GM19328 (cell line): ENCODE results near the gene ST8SIA1.
"Not testable (repeated sequence)": the region's sequence is repeated elsewhere in the genome, so short reads cannot be mapped to it uniquely, and the experiment has no call there.

Experiments
- ATAC-seq: cut with Tn5 transposase; IDR thresholded peaks from one replicate; pipeline ENCODE4 v1.9.1; 2021; ENCODE audit warnings: mild to moderate bottlenecking, moderate library complexity; ENCODE audit not compliant: unreplicated experiment

The ST8SIA1 gene, protein sequence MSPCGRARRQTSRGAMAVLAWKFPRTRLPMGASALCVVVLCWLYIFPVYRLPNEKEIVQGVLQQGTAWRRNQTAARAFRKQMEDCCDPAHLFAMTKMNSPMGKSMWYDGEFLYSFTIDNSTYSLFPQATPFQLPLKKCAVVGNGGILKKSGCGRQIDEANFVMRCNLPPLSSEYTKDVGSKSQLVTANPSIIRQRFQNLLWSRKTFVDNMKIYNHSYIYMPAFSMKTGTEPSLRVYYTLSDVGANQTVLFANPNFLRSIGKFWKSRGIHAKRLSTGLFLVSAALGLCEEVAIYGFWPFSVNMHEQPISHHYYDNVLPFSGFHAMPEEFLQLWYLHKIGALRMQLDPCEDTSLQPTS

GRCh38 chr12:22334410-22335100 lies at the start of gene ST8SIA1:
Gene ST8SIA1, minus strand, starts transcription at chr12:22334707. Its CDS starts 475 bp downstream, at chr12:22334232.
- ATAC-seq, result no peak

DNA sequence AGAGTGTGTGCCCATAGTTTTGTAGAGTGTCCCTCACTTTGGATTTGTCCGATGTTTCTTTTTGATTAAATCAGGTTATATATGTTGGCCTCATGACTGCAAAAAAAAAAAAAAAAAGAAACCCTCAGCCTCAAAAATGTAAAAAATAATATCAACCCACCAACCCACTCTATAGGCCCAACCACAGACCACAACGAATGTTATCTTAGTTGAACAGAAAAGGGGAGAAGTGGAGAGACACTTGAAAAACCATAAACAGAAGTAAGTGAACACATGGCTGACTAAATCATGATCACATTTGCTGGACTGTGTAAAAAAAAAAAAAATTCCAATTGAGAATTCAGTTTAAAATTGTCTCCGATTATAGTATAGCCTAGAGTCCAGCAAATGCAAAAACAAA lies 45.5 kb upstream of the ST8SIA1 start:
- no peak for ATAC-seq

DNA sequence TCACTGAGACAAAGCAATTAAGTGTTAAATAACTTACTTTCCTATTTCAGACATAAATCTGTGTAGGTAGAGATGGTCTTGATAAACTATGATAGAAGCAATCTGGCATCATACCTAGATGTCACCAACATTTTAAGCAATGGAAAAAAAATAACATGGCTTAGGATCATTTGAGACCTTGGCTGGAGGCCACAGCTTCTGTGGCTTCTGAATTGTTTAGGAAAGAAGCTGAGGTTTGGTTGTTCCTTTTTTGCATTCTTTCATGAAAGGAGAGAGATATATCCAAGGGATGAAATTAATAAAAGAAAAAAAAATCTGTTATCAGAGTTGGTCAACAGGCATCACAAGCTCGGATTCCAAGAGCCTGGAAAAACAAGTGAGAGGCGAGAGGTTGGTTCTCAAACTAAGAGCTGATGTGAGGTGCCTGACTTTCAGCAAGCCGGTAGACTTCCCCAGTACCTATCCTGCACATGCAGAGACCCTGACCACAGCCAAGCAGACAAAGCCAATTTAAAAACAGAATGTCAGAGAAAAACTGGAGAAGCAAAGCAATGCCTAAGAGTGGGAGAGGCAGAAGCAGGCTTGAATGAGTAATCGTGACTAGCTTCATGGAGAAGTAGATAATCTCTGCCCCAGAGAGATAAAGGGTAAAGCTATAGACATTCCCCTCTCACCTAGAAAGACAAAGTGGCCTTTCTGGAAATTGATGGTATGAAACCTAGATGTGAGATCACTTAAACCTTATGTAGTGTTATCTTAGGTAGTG lies 43.4 kb upstream of the ST8SIA1 start:
- no peak for ATAC-seq

- not testable (repeated sequence) for ATAC-seq
Measured at GRCh38 chr12:22376596-22377150, 42.2 kb upstream of the ST8SIA1 start.

GRCh38 chr12:22374508-22374907 lies 40.0 kb upstream of the ST8SIA1 start:
- ATAC-seq, result no peak

GRCh38 chr12:22372277-22372837 lies 37.9 kb upstream of the ST8SIA1 start:
- no peak for ATAC-seq

DNA sequence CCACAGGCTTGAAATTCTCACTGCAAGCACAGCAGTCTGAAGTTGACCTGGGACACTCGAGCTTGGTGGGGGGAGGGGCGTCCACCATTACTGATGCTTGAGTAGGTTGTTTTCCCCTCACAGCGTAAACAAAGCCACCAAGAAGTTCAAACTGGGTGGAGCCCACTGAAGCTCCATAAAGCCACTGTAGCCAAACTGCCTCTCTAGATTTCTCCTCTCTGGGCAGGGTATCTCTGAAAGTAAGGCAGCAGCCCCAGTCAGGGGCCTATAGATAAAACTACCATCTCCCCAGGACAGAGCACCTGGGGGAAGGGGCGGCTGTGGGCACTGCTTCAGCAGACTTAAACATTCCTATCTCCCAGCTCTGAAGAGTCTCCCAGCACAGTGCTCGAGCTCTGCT lies 31.7 kb upstream of the ST8SIA1 start:
- ATAC-seq, result no peak

- ATAC-seq, result no peak
Measured at GRCh38 chr12:22361785-22362184, 27.3 kb upstream of the ST8SIA1 start.

- ATAC-seq, result no peak
Measured at GRCh38 chr12:22360774-22361173, 26.3 kb upstream of the ST8SIA1 start.

- no peak for ATAC-seq
Measured at GRCh38 chr12:22357531-22357930, 23.0 kb upstream of the ST8SIA1 start.

- ATAC-seq, result no peak
Measured at GRCh38 chr12:22356231-22356630, 21.7 kb upstream of the ST8SIA1 start.

DNA sequence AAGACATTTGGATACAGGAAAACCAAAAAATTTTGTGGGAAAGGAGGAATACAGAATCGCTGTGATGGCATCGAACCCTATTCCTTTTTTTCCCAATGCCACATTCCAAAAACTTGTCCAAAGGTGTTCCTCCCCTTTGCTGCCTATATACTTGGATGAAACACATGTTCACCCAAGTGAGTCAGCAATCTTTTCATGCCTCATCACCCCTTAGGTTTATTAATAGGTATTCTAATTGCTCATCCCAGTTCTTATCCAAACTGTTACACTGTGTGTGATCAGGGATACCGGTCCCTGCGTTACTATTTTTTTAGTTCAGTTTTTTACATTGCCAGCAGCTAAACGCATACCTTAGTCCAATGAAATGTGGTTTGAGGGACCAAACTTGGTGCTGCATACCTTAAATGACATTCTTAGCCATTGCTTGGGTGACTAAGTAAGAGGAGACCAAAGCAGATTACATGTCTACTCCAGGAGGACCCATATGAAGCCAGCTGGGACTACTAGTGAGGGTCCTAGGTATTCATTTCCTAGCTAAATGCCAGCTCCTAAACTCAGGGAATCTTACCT lies 20.6 kb upstream of the ST8SIA1 start:
- no peak for ATAC-seq

GRCh38 chr12:22353615-22354325 lies 19.3 kb upstream of the ST8SIA1 start:
- ATAC-seq, result no peak

DNA sequence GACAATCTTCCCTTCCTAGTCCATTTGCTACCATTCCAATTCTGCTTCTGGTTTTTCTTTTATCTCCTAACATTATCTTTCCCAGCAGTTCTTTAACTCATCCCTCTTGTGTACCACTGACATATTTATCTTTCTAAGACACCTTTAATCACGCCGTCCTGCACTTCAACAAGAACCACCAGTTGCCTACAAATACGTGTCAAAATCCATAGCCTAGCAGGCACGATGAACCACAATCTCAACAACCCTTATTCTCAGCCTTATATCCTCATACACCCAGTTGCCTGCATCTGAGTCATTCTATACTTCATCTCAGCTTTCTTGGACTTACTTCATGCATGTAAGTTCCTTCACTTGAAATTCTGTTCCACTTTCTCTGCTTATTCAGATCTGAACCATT lies 16.4 kb upstream of the ST8SIA1 start:
- no peak for ATAC-seq

DNA sequence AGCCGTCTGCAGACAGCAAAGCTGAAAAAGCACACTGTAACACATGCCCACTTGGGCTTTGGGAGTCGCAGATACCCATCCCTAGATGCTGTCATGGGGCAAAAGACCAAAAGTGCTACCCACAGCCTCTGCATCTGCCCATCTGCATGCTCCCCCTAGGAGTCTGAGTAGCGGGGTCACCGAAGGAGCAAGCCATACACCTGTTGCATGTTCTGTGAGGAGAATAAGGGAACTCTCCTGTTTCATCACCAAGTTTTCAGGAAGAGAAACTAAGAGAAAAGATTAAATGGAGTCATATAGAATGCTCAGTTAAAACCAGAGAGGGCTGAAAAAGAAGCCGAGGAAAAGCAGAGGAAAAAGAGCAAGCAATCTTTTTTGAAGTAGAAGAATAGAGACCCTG lies 13.7 kb upstream of the ST8SIA1 start:
- no peak for ATAC-seq

- ATAC-seq, result no peak
Measured at GRCh38 chr12:22340143-22340542, 5.6 kb upstream of the ST8SIA1 start.

DNA sequence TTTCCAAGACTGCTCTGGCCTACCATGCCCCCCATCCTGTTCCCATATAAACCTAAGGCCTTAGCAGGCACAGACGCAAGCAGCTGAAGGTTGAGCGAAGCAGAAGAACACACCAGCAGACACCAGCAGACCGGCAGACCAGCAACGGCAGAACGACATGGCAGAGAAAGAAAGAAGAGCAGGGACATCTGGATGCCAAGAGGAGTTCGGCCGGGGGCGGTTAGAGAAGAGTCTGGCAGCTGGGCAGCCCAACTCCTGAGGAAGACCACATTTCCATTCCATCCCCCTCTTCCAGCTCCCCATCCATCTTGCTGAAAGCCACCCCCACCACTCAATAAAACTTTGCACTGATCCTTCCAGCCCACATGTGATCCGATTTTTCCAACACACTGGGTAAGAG lies 5.2 kb upstream of the ST8SIA1 start:
- ATAC-seq, result no peak

DNA sequence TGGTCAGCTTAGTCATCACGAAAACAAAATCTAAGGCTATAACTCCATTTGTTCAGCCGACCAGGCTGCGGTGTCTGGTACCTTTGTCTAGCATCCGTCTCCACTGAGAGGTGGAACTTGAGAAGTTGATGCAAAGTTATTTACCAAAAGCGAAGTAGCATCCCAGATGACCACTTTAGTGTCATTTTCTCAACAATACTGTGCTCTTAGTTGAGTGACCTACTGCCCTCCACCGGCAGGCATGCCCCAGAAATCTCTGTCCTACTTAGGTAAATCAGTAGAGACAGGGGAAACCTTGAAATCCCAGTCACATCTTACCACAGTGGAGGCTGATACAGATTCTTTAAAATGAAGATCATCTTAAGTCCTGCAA lies 1.3 kb upstream of the ST8SIA1 start:
- ATAC-seq, result no peak

- ATAC-seq, result no peak
Measured at GRCh38 chr12:22333713-22334409, 646 bp downstream of the ST8SIA1 start.
